Stomach (tissue), 9 donors: ENCODE data around the gene COL25A1. TPM values are rescaled to one million over a fixed set of nuclear protein-coding genes. Genes with fewer than 3 reads are reported as not detected.

ENCODE experiments used
- DNase-seq, 2 donors: peaks; one replicate each; pipeline versions ENCODE4 v3.0.0 to v3.0.0-alpha.2; 2013 to 2019
- H3K27ac ChIP-seq, 5 donors: fragments of 200-600 bp in 4 of 5; sonication (generic) in 4 of 5; one replicate each; pipeline ENCODE4 v1.5.1; 2013 to 2019; ENCODE audit warnings: mild to moderate bottlenecking in 1 of 5, moderate library complexity in 1 of 5
- H3K27me3 ChIP-seq, 3 donors: fragments of 200-600 bp; sonication (generic); one replicate each; pipeline ENCODE4 v1.5.1; 2017 to 2019; ENCODE audit warnings: mixed run types in 1 of 3
- H3K36me3 ChIP-seq, 4 donors: fragments of 200-600 bp; sonication (generic); 1 replicate in 3 of 4; 2 replicates in 1 of 4; pipeline ENCODE4 v1.5.1; 2016 to 2019
- H3K4me1 ChIP-seq, 4 donors: fragments of 200-600 bp; sonication (generic); one replicate each; pipeline ENCODE4 v1.5.1; 2016 to 2019
- H3K4me3 ChIP-seq, 4 donors: fragments of 200-600 bp; sonication (generic) in 3 of 4; one replicate each; pipeline ENCODE4 v1.5.1; 2016 to 2019; ENCODE audit warnings: mild to moderate bottlenecking in 1 of 4
- H3K9me3 ChIP-seq, 4 donors: fragments of 200-600 bp; sonication (generic); one replicate each; pipeline ENCODE4 v1.5.1; 2016 to 2019
- EP300 ChIP-seq: sonication (generic); formaldehyde crosslinking; IDR thresholded peaks from one replicate; pipeline ENCODE4 v1.6.1; 2017; ENCODE audit warnings: antibody characterized with exemption
- POLR2A ChIP-seq, 4 donors: fragments of 450-650 bp; IDR thresholded peaks; one replicate each; pipeline ENCODE4 v1.6.1; 2016; ENCODE audit warnings: antibody characterized with exemption in 4 of 4, control low read depth in 2 of 4, mild to moderate bottlenecking in 1 of 4, moderate library complexity in 1 of 4
- POLR2AphosphoS5 ChIP-seq, 3 donors: sonication (generic); formaldehyde crosslinking; IDR thresholded peaks; one replicate each; pipeline ENCODE4 v1.6.1; 2016; ENCODE audit warnings: antibody characterized with exemption in 3 of 3
- WGBS, 5 donors: extraction: QIAGEN DNeasy Blood & Tissue Kit in 3 of 5; methylation state at CpG; one replicate each; pipeline versions ENCODE4 v1.1.5 to v1.1.7; 2013 to 2018; 5-methylcytosine and 5-hydroxymethylcytosine counted together
- intact Hi-C: fragments of 100-400 bp; cut with DNase I; formaldehyde crosslinking; loops from one replicate; pipeline ENCODE4 v1.15.1; 2023; ENCODE audit warnings: low total_unique reads
- polyA plus RNA-seq, 3 donors: library from polyadenylated mRNA; stranded (reverse); fragments of 200-250 nt; gene quantifications; one replicate each; pipeline ENCODE4 v1.2.3, GENCODE V29; 2013
- total RNA-seq, 5 donors: library from RNA; depleted of rRNA; stranded (reverse); fragments of >200 nt; gene quantifications; one replicate each; pipeline versions ENCODE4 v1.1.0 to v1.2.3, GENCODE V29; 2014 to 2016
- TF ChIP-seq, protein P1 (sequence below), 7 experiments: fragments of 450-650 bp in 4 of 7; fragments of 200-600 bp in 3 of 7; sonication (generic) in 3 of 7; IDR thresholded peaks; one replicate each; pipeline ENCODE4 v1.5.1; 2016 to 2019; ENCODE audit warnings: antibody characterized with exemption in 7 of 7, control low read depth in 2 of 7, mild to moderate bottlenecking in 1 of 7
- donor health status: healthy with polysubstance abuse.
- donor health status: Bipolar disorder and iron deficiency.
- donor health status: healthy.

The COL25A1 gene
- total and polyA plus RNA-seq, 8 donors: 0.10 to 4.1 (median 1.5) TPM; not detected in 5

DNA sequence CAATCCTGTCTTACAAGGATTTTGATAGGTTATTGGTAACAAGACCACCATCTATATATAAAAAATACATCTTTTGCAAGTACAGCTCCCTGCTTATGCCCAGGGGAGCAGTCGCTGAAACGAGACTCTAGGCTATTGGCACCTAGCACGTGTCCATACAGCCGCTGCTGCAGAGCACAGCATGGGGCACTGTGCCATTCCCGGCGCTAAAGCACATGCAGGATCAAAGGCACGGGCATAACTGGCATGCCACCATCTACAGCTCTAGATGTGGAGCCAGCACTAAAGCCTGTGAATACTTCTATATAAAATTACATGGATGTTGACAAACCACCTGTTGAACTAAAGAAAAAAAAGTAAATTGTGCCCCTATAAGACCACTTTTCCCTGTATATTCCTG, 144.8 kb downstream of the COL25A1 start:
- H3K9me3 ChIP-seq: no peaks in the 10 kb centered on the region
- no peak overlapping the region for H3K27ac ChIP-seq
- H3K4me1 ChIP-seq: no peaks in the 10 kb centered on the region
- no peak overlapping the region for H3K4me3 ChIP-seq
- DNase-seq: no peak
- 83 to 91% (median 88%) methylated on average over 7 of the region's 7 CpGs for WGBS, 5 donors
- H3K36me3 ChIP-seq: no peaks in the 10 kb centered on the region
- TF ChIP-seq, protein P1, sequence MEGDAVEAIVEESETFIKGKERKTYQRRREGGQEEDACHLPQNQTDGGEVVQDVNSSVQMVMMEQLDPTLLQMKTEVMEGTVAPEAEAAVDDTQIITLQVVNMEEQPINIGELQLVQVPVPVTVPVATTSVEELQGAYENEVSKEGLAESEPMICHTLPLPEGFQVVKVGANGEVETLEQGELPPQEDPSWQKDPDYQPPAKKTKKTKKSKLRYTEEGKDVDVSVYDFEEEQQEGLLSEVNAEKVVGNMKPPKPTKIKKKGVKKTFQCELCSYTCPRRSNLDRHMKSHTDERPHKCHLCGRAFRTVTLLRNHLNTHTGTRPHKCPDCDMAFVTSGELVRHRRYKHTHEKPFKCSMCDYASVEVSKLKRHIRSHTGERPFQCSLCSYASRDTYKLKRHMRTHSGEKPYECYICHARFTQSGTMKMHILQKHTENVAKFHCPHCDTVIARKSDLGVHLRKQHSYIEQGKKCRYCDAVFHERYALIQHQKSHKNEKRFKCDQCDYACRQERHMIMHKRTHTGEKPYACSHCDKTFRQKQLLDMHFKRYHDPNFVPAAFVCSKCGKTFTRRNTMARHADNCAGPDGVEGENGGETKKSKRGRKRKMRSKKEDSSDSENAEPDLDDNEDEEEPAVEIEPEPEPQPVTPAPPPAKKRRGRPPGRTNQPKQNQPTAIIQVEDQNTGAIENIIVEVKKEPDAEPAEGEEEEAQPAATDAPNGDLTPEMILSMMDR (IDR thresholded peaks at IDR 0.05): no peak
- TF ChIP-seq EP300 (no peak), POLR2AphosphoS5 (IDR thresholded peaks at IDR 0.05) (no peak)
- intact Hi-C loops: no loop called here
- H3K27me3 ChIP-seq: no peaks in the 10 kb centered on the region

DNA sequence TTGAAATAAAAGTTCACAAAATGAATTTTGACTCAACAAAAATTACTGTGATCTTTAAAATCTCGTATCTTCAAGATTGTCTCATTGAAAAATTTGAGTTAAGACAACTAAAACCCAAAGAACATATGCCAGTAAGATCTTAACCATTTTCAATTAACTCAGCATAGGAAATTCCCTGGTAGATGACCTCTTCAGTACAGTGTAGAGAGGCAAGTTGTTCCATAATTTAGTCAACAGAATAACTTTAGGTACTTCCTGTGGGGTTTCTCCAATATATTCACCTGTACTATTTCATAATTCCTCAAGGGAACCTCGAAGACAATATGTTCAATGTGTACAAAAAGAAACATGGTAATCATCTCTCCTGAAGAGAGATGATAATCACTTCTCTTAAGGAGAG, 145.3 kb downstream of the COL25A1 start:
- DNase-seq: no peak
- H3K27me3 ChIP-seq: no peaks in the 10 kb centered on the region
- TF ChIP-seq POLR2A (IDR thresholded peaks at IDR 0.05): no peak
- TF ChIP-seq, protein P1 (IDR thresholded peaks at IDR 0.05): no peak
- TF ChIP-seq POLR2AphosphoS5 (IDR thresholded peaks at IDR 0.05): no peak
- no peak for TF ChIP-seq EP300
- WGBS, 5 donors: 45 to 70% (median 59%) methylated on average over 2 of the region's 2 CpGs
- H3K4me3 ChIP-seq: no peak overlapping the region
- H3K4me1 ChIP-seq: no peaks in the 10 kb centered on the region
- H3K36me3 ChIP-seq: no peaks in the 10 kb centered on the region
- H3K27ac ChIP-seq: no peak overlapping the region
- no peaks in the 10 kb centered on the region for H3K9me3 ChIP-seq
- intact Hi-C loops: no loop called here

DNA sequence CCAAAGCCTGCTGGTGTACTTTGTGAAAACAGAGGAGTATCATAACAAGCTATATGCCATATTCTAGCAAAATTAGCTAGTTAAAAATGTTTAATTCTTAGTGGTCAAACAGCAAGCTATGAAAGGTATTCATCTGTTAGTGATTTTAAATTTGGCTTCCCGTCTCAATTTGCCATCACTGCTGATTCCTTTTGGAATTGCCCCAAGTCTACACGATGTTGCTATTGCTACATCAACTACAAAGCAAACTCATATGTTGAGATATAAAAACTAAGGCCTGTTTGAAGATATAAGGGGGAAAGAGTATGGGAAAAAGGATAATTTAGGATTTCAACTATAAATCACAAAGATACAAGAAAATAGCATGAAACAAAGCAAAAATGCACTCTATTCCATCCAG, 146.1 kb downstream of the COL25A1 start:
- H3K27me3 ChIP-seq: no peaks in the 10 kb centered on the region
- intact Hi-C loops: no loop called here
- no peaks in the 10 kb centered on the region for H3K36me3 ChIP-seq
- H3K4me1 ChIP-seq: no peaks in the 10 kb centered on the region
- no peak overlapping the region for H3K4me3 ChIP-seq
- H3K9me3 ChIP-seq: no peaks in the 10 kb centered on the region
- WGBS, 5 donors: 66 to 73% (median 68%) methylated on average over 2 of the region's 2 CpGs
- TF ChIP-seq, protein P1 (IDR thresholded peaks at IDR 0.05): no peak
- TF ChIP-seq POLR2AphosphoS5 (IDR thresholded peaks at IDR 0.05) (no peak), POLR2A (IDR thresholded peaks at IDR 0.05) (no peak), EP300 (no peak)
- no peak for DNase-seq
- no peak overlapping the region for H3K27ac ChIP-seq

DNA sequence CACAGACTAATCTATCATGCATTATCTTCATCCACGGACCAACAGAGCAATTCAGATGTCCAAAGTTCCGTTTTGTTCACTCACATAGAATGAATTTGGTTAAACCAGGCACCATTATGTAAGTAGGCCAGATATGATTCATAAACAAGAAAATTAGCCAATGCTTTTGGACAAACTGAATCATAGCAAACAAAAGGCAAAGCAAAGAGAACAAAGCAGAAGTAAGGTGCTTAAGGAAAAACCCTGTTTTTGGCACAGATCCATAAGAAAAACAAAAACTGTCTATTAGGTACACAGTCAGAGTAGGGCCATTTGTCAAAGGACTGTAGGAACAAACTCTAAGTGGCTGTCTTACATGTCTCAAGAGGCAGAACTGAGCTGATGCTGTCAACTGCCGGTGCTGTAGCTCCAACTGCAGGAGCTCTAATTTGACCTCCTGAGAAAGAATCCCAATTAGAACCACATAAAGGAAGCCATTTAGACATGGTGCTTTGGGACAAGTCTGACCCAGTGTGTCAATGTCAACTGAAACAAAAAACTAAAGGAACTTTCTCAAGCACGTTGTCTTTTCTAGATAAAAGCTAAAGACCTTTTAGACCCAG, 146.7 kb downstream of the COL25A1 start:
- no peaks in the 10 kb centered on the region for H3K27me3 ChIP-seq
- intact Hi-C loops: no loop called here

More for the DNA sequence above, 146.7 kb downstream of the COL25A1 start:
- WGBS, 5 donors: 36 to 54% (median 44%) methylated on average over 4 of the region's 4 CpGs
- no peak for DNase-seq
- no peaks in the 10 kb centered on the region for H3K4me1 ChIP-seq
- TF ChIP-seq EP300 (no peak), POLR2AphosphoS5 (IDR thresholded peaks at IDR 0.05) (no peak), POLR2A (IDR thresholded peaks at IDR 0.05) (no peak)
- TF ChIP-seq, protein P1 (IDR thresholded peaks at IDR 0.05): no peak
- H3K4me3 ChIP-seq: no peak overlapping the region
- H3K9me3 ChIP-seq: no peaks in the 10 kb centered on the region
- H3K27ac ChIP-seq: no peak overlapping the region
- no peaks in the 10 kb centered on the region for H3K36me3 ChIP-seq
